B cell (primary cell): Measurements from ENCODE around the gene SELENOF. TPM values are rescaled to one million over a fixed set of nuclear protein-coding genes. Genes with fewer than 3 reads are reported as not detected.

Experiments
- ATAC-seq: fragments of 200-7000 bp; cut with Tn5 transposase; one replicate; pipeline ENCODE4 v1.10.0; 2021; ENCODE audit warnings: low read depth, mild to moderate bottlenecking, moderate number of reproducible peaks, moderate library complexity
- CTCF ChIA-PET: fragments of 350-600 bp; sonication (Branson Sonifier 250); formaldehyde crosslinking; loops from one replicate; lab custom pipeline; 2021; ENCODE audit warnings: antibody characterized with exemption, inconsistent platforms; lab: Charles Lee
- POLR2A ChIA-PET: fragments of 350-600 bp; sonication (Branson Sonifier 250); formaldehyde crosslinking; loops from one replicate; lab custom pipeline; 2021; ENCODE audit warnings: antibody characterized with exemption; lab: Charles Lee
- DNase-seq: peaks from one replicate; pipeline ENCODE4 v3.0.0; 2013
- H2AFZ ChIP-seq: 2 replicates; pipeline ENCODE4 v1.6.1; 2012; ENCODE audit warnings: mild to moderate bottlenecking, low read depth, low read length; ENCODE audit not compliant: insufficient read depth, poor library complexity, severe bottlenecking
- H3K27ac ChIP-seq, 2 donors: 1 replicate in 1 of 2; 2 replicates in 1 of 2; pipeline ENCODE4 v1.5.1; 2012 to 2013; ENCODE audit warnings: low read length in 2 of 2, mild to moderate bottlenecking in 2 of 2, moderate library complexity in 1 of 2
- H3K27me3 ChIP-seq, 4 experiments: fragments of 200-600 bp in 1 of 4; sonication (generic) in 1 of 4; replicated peaks in 1 of 4; 1 replicate in 2 of 4; 2 replicates in 2 of 4; pipeline versions ENCODE4 v1.6.1 to v1.7.0; 2013 to 2016; ENCODE audit warnings: low read length in 3 of 4, mild to moderate bottlenecking in 2 of 4, mixed read lengths in 1 of 4, moderate library complexity in 1 of 4; ENCODE audit not compliant: insufficient read depth in 4 of 4, control insufficient read depth in 3 of 4; ENCODE audit errors: control extremely low read depth in 1 of 4
- H3K36me3 ChIP-seq, 2 experiments: replicated peaks in 1 of 2; 1 replicate in 1 of 2; 2 replicates in 1 of 2; pipeline versions ENCODE4 v1.6.1 to v1.7.1; 2013; ENCODE audit warnings: low read length in 1 of 2; ENCODE audit not compliant: insufficient read depth in 2 of 2, control insufficient read depth in 1 of 2; ENCODE audit errors: control extremely low read depth in 1 of 2, extremely low read depth in 1 of 2
- H3K4me1 ChIP-seq, 2 donors: fragments of 200-600 bp in 1 of 2; sonication (generic) in 1 of 2; 1 replicate in 1 of 2; 2 replicates in 1 of 2; pipeline versions ENCODE4 v1.5.1 to v1.6.1; 2013 to 2017; ENCODE audit warnings: low read length in 2 of 2; ENCODE audit not compliant: control insufficient read depth in 2 of 2, insufficient read depth in 2 of 2
- H3K4me2 ChIP-seq: replicated peaks from 2 replicates; pipeline ENCODE3; 2012; ENCODE audit warnings: mild to moderate bottlenecking, low read depth, low read length; ENCODE audit not compliant: poor library complexity, severe bottlenecking
- H3K4me3 ChIP-seq, 5 experiments: fragments of 200-600 bp in 1 of 5; sonication (generic) in 1 of 5; 1 replicate in 3 of 5; 2 replicates in 2 of 5; pipeline versions ENCODE4 v1.5.1 to v1.7.0; 2011 to 2016; ENCODE audit warnings: low read length in 4 of 5, mild to moderate bottlenecking in 4 of 5, low read depth in 2 of 5, control low read depth in 1 of 5, moderate library complexity in 1 of 5; ENCODE audit not compliant: insufficient read depth in 1 of 5; ENCODE audit errors: control extremely low read depth in 1 of 5, extremely low read depth in 1 of 5
- H3K79me2 ChIP-seq: fragments of 200-600 bp; sonication (generic); one replicate; pipeline ENCODE4 v1.6.0; 2016; ENCODE audit warnings: low read length; ENCODE audit not compliant: control insufficient read depth, insufficient read depth
- H3K9ac ChIP-seq: fragments of 200-600 bp; sonication (generic); 2 replicates; pipeline ENCODE4 v1.6.1; 2017; ENCODE audit warnings: mild to moderate bottlenecking, low read length, moderate library complexity
- H3K9me3 ChIP-seq, 3 donors: one replicate each; pipeline versions ENCODE4 v1.6.1 to v1.7.1; 2013; ENCODE audit warnings: low read length in 2 of 3; ENCODE audit not compliant: control insufficient read depth in 2 of 3, insufficient read depth in 1 of 3; ENCODE audit errors: control extremely low read depth in 1 of 3
- H4K20me1 ChIP-seq: 2 replicates; pipeline ENCODE4 v1.6.0; 2012; ENCODE audit warnings: mild to moderate bottlenecking, low read length; ENCODE audit not compliant: insufficient read depth, control insufficient read depth, poor library complexity, severe bottlenecking
- H3K27ac Mint-ChIP-seq: one replicate; pipeline ENCODE4 v1.8.0; 2021; ENCODE audit warnings: mixed read lengths
- H3K27me3 Mint-ChIP-seq: one replicate; pipeline ENCODE4 v1.8.0; 2021; ENCODE audit warnings: mixed read lengths
- H3K4me1 Mint-ChIP-seq: one replicate; pipeline ENCODE4 v1.8.0; 2021; ENCODE audit warnings: mixed read lengths
- H3K4me3 Mint-ChIP-seq: one replicate; pipeline ENCODE4 v1.8.0; 2021; ENCODE audit warnings: mixed read lengths
- H3K9me3 Mint-ChIP-seq: one replicate; pipeline ENCODE4 v1.8.0; 2022; ENCODE audit warnings: mixed read lengths; ENCODE audit not compliant: insufficient read depth
- EZH2 ChIP-seq: IDR thresholded peaks from 2 replicates; pipeline ENCODE4 v1.6.1; 2012; ENCODE audit warnings: borderline replicate concordance, low read depth, mild to moderate bottlenecking, moderate library complexity, low read length; ENCODE audit not compliant: insufficient read depth, poor library complexity, severe bottlenecking
- WGBS: methylation state at CpG from one replicate; pipeline ENCODE4 v1.1.5; 2013; ENCODE audit warnings: missing lambda C conversion rate; ENCODE audit not compliant: insufficient coverage; 5-methylcytosine and 5-hydroxymethylcytosine counted together
- intact Hi-C: fragments of 100-400 bp; cut with micrococcal nuclease; formaldehyde crosslinking; loops from one replicate; pipeline ENCODE4 v1.10.0; 2022
- polyA plus RNA-seq: library from polyadenylated mRNA; depleted of rRNA; stranded (reverse); fragments of >200 nt; gene quantifications from 2 replicates; pipeline ENCODE4 v1.2.3, GENCODE V29; 2012
- total RNA-seq, 2 donors: library from RNA; stranded (reverse); fragments of 120-200 nt in 1 of 2; gene quantifications; 1 replicate in 1 of 2; 2 replicates in 1 of 2; pipeline versions ENCODE4 v1.2.3 to v1.2.4, GENCODE V29; 2013 to 2022
- TF ChIP-seq, protein P1 (sequence below): fragments of 200-600 bp; IDR thresholded peaks from one replicate; pipeline ENCODE4 v1.8.0; 2022; ENCODE audit warnings: antibody characterized with exemption, mild to moderate bottlenecking

SELENOF gene
- total and polyA plus RNA-seq, 2 donors (not counting 1 experiment from before 2014, with no cell fraction given), result 113 to 185 TPM

DNA sequence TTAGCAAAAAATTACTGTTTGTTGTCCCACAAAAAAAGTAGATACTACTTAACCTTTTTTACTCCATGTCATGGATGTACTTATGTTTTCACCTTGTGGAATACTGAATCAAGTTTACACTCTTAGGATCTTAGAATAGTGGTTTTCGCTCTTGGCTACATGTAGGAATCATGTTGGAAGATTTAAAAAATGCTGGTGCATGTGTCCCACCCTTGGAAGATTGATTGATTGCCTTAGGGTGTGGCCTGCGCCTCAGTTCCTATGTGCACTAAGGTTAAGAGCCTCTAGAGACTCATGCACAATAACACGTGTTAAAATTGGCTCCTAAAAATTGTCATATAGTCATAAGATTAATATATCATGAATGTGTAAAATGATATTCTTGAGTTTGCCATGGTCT lies 25.5 kb upstream of the SELENOF start:
- H3K79me2 ChIP-seq, result peaks cover 96% of the 10 kb centered on the region
- WGBS, result no CpG with 5 or more reads among the region's 3 CpGs
- H3K9me3 Mint-ChIP-seq, result no peaks in the 10 kb centered on the region

DNA sequence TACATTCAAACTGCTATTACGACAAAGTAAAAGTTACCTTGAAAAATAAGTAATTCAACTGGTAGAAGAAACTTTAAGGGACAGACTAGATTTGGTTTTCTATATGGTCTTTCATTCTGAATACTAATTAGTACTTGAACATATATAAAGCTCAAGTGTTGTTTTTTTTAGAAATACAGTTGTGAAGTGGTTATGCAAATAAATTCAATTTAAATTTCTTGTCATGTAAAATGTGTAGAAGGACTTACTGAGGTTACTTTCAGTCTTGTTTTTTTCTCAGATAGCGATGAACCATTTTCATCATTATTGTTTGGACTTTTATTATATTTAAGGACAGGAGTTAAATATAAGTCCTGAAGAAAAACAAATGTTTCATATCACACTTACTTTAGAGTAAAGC lies 24.9 kb upstream of the SELENOF start:
- Histone ChIP-seq H4K20me1 (peaks cover 8% of the 10 kb centered on the region), H3K4me2 (no peak overlapping the region), H3K79me2 (peaks cover 96% of the 10 kb centered on the region), H3K36me3 (no peaks in the 10 kb centered on the region), H3K9ac (no peak overlapping the region), H3K4me1 (peaks cover 0 to 10% of the 10 kb centered on the region in 2 donors), H3K9me3 (no peaks in the 10 kb centered on the region), H3K4me3 (no peak overlapping the region), H3K27me3 (no peaks in the 10 kb centered on the region), H2AFZ (no peak overlapping the region), H3K27ac (no peak overlapping the region)
- no peak for ATAC-seq
- ChIA-PET POLR2A (no interaction called here), CTCF (interaction anchor here (0.5 kb wide), 1 partner anchor 57 kb away, joined by 5 read pairs; no protein-coding TSS in a partner anchor)
- DNase-seq, result no peak
- intact Hi-C loops, result no loop called here
- no peaks in the 10 kb centered on the region for H3K27me3 Mint-ChIP-seq
- H3K4me1 Mint-ChIP-seq, result peaks cover 22% of the 10 kb centered on the region
- TF ChIP-seq, protein P1, sequence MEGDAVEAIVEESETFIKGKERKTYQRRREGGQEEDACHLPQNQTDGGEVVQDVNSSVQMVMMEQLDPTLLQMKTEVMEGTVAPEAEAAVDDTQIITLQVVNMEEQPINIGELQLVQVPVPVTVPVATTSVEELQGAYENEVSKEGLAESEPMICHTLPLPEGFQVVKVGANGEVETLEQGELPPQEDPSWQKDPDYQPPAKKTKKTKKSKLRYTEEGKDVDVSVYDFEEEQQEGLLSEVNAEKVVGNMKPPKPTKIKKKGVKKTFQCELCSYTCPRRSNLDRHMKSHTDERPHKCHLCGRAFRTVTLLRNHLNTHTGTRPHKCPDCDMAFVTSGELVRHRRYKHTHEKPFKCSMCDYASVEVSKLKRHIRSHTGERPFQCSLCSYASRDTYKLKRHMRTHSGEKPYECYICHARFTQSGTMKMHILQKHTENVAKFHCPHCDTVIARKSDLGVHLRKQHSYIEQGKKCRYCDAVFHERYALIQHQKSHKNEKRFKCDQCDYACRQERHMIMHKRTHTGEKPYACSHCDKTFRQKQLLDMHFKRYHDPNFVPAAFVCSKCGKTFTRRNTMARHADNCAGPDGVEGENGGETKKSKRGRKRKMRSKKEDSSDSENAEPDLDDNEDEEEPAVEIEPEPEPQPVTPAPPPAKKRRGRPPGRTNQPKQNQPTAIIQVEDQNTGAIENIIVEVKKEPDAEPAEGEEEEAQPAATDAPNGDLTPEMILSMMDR, result no peak
- no peak for TF ChIP-seq EZH2
- no peak overlapping the region for H3K4me3 Mint-ChIP-seq
- WGBS, result no CpG with 5 or more reads among the region's 2 CpGs
- H3K9me3 Mint-ChIP-seq, result no peaks in the 10 kb centered on the region
- H3K27ac Mint-ChIP-seq, result no peak overlapping the region

More for the DNA sequence above, 25.5 kb upstream of the SELENOF start:
- H3K4me2 ChIP-seq, result no peak overlapping the region
- ChIA-PET CTCF (no interaction called here), POLR2A (no interaction called here)
- H3K9ac ChIP-seq, result no peak overlapping the region
- H3K27ac Mint-ChIP-seq, result no peak overlapping the region
- no peaks in the 10 kb centered on the region for H3K27me3 ChIP-seq
- peaks cover 20% of the 10 kb centered on the region for H3K4me1 Mint-ChIP-seq
- H3K4me3 ChIP-seq, result no peak overlapping the region
- no peaks in the 10 kb centered on the region for H3K9me3 ChIP-seq
- peaks cover 8% of the 10 kb centered on the region for H4K20me1 ChIP-seq
- no peaks in the 10 kb centered on the region for H3K36me3 ChIP-seq
- TF ChIP-seq EZH2, result no peak
- TF ChIP-seq, protein P1, result no peak
- no peak overlapping the region for H3K27ac ChIP-seq
- H3K4me3 Mint-ChIP-seq, result peak overlapping the region; percentile 61
- DNase-seq (no peak), ATAC-seq (no peak)
- intact Hi-C loops, result no loop called here
- no peak overlapping the region for H2AFZ ChIP-seq
- H3K4me1 ChIP-seq, result peaks cover 0 to 10% of the 10 kb centered on the region in 2 donors
- no peaks in the 10 kb centered on the region for H3K27me3 Mint-ChIP-seq
